Spleen (tissue), 11 donors: ENCODE results near the gene SPEM1. TPM values are rescaled to one million over a fixed set of nuclear protein-coding genes. Genes with fewer than 3 reads are reported as not detected.

Experiments used
- DNase-seq: peaks from one replicate; pipeline ENCODE4 v3.0.0-alpha.2; 2020
- H3K27ac ChIP-seq, 8 donors: fragments of 200-600 bp; sonication (generic) in 7 of 8; 1 replicate in 4 of 8; 2 replicates in 4 of 8; pipeline versions ENCODE4 v1.5.0 to v1.8.0; 2016 to 2021; ENCODE audit warnings: inconsistent platforms in 4 of 8, mild to moderate bottlenecking in 4 of 8, moderate library complexity in 1 of 8
- H3K27me3 ChIP-seq, 7 donors: fragments of 200-600 bp; sonication (generic) in 6 of 7; replicated peaks in 1 of 7; 1 replicate in 4 of 7; 2 replicates in 3 of 7; pipeline versions ENCODE4 v1.5.0 to v1.8.0; 2016 to 2021; ENCODE audit warnings: inconsistent platforms in 3 of 7, mild to moderate bottlenecking in 1 of 7
- H3K36me3 ChIP-seq, 6 donors: fragments of 200-600 bp; sonication (generic) in 5 of 6; 1 replicate in 4 of 6; 2 replicates in 2 of 6; pipeline versions ENCODE4 v1.5.0 to v1.8.0; 2016 to 2021; ENCODE audit warnings: inconsistent platforms in 2 of 6
- H3K4me1 ChIP-seq, 6 donors: fragments of 200-600 bp; sonication (generic) in 5 of 6; 1 replicate in 3 of 6; 2 replicates in 3 of 6; pipeline versions ENCODE4 v1.5.0 to v1.8.0; 2016 to 2021; ENCODE audit warnings: inconsistent platforms in 3 of 6
- H3K4me3 ChIP-seq, 8 donors: fragments of 200-600 bp; sonication (generic) in 7 of 8; 1 replicate in 4 of 8; 2 replicates in 4 of 8; pipeline versions ENCODE4 v1.5.0 to v1.8.0; 2016 to 2021; ENCODE audit warnings: inconsistent platforms in 4 of 8, mild to moderate bottlenecking in 4 of 8, moderate library complexity in 2 of 8
- H3K9me3 ChIP-seq, 8 donors: fragments of 200-600 bp; sonication (generic) in 7 of 8; 1 replicate in 4 of 8; 2 replicates in 4 of 8; pipeline versions ENCODE4 v1.5.0 to v1.8.0; 2016 to 2021; ENCODE audit warnings: inconsistent platforms in 4 of 8
- CTCF ChIP-seq, 11 experiments: fragments of 200-600 bp in 7 of 11; fragments of 450-650 bp in 4 of 11; sonication (generic) in 4 of 11; IDR thresholded peaks in 8 of 11; conservative IDR thresholded peaks in 3 of 11; 1 replicate in 7 of 11; 2 replicates in 4 of 11; pipeline versions ENCODE4 v1.4.0 to v1.8.0; 2016 to 2021; ENCODE audit warnings: antibody characterized with exemption in 11 of 11, inconsistent platforms in 4 of 11, mild to moderate bottlenecking in 1 of 11
- POLR2A ChIP-seq, 3 donors: fragments of 450-650 bp; IDR thresholded peaks; one replicate each; pipeline ENCODE4 v1.5.1; 2017; ENCODE audit warnings: antibody characterized with exemption in 3 of 3, mild to moderate bottlenecking in 1 of 3
- POLR2AphosphoS5 ChIP-seq, 3 donors: sonication (generic); formaldehyde crosslinking; IDR thresholded peaks; one replicate each; pipeline ENCODE4 v1.5.1; 2017; ENCODE audit warnings: antibody characterized with exemption in 3 of 3
- WGBS, 5 donors: extraction: QIAGEN DNeasy Blood & Tissue Kit in 3 of 5; methylation state at CpG; one replicate each; pipeline versions ENCODE4 v1.1.5 to v1.1.7; 2013 to 2018; 5-methylcytosine and 5-hydroxymethylcytosine counted together
- intact Hi-C: fragments of 100-400 bp; cut with DNase I; formaldehyde crosslinking; loops from one replicate; pipeline ENCODE4 v1.15.0; 2023; ENCODE audit warnings: low total_unique reads
- polyA plus RNA-seq, 3 donors: library from polyadenylated mRNA; stranded (reverse); fragments of 200-250 nt; gene quantifications; one replicate each; pipeline ENCODE4 v1.2.1, GENCODE V29; 2013
- total RNA-seq, 7 donors: library from RNA; depleted of rRNA in 3 of 7; stranded (reverse); fragments of >200 nt in 3 of 7; fragmentation: NEBNext Ultra II Directional in 4 of 7; extraction: Animal tissue kit (Norgen Biotek cat#: 25700) in 4 of 7; gene quantifications; one replicate each; pipeline versions ENCODE4 v1.1.0 to v1.2.1, GENCODE V29; 2016 to 2021
- donor health status: healthy with polysubstance abuse.
- donor health status: DM: no; HTN: no; CAD: no; lungs with moderate emphysema.
- donor health status: DM: no; HTN: no; CAD: no.
- donor health status: Bipolar disorder and iron deficiency.
- donor health status: healthy.
- donor health status: DM: no; HTN: no; CAD: no.
- donor health status: DM: yes; HTN: yes; CAD: no.

SPEM1 gene
- total and polyA plus RNA-seq, 10 donors, result not detected

DNA sequence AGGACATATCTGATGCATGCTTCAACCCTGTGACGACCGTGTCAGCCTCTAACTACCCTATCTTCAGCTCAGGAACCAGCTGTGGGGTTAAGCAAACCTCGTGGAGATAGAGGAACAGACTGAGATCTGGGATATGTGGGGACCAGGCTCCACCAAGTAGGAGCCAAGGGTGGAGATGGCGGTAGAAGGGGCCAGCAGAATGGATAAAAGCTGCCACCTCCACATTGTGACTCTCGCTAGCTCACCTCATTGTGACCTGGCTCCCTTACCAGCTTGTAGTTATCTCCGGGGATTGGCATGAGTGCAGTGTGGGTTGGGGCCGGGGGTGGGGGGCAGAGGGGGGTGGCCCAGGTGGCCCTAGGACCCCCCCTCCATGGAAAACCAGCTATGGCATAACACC, 5.2 kb downstream of the SPEM1 start, which contains the start of gene SPEM2:
Gene SPEM2, plus strand, starts transcription at position 301 of the 400 bp plus-strand sequence. Its CDS starts 73 bp downstream, at position 374.
- Histone ChIP-seq H3K27me3 (no peaks in the 10 kb centered on the region), H3K27ac (no peak within 1 kb of the TSS), H3K4me3 (no peak within 1 kb of the TSS), H3K4me1 (no peaks in the 10 kb centered on the region), H3K36me3 (no peaks in the 10 kb centered on the region), H3K9me3 (no peaks in the 10 kb centered on the region)
- intact Hi-C loops, result no loop called here
- TF ChIP-seq POLR2A (IDR thresholded peaks at IDR 0.05) (no peak), CTCF (IDR thresholded peaks at IDR 0.05 in 8 of 11, conservative IDR thresholded peaks at IDR 0.05 in 3 of 11) (no peak), POLR2AphosphoS5 (IDR thresholded peaks at IDR 0.05) (no peak)
- 72 to 84% (median 82%) methylated on average over 7 of the region's 7 CpGs for WGBS, 5 donors
- no peak for DNase-seq

GRCh38 chr17:7425756-7426155, 5.6 kb downstream of the SPEM1 start:
- WGBS, 5 donors, result 81 to 96% (median 87%) methylated on average over 4 to 8 of the region's 8 CpGs
- Histone ChIP-seq H3K36me3 (no peaks in the 10 kb centered on the region), H3K9me3 (no peaks in the 10 kb centered on the region), H3K4me3 (no peak overlapping the region), H3K27me3 (no peaks in the 10 kb centered on the region), H3K27ac (no peak overlapping the region), H3K4me1 (no peaks in the 10 kb centered on the region)
- intact Hi-C loops, result no loop called here
- TF ChIP-seq CTCF (IDR thresholded peaks at IDR 0.05 in 8 of 11, conservative IDR thresholded peaks at IDR 0.05 in 3 of 11) (no peak), POLR2AphosphoS5 (IDR thresholded peaks at IDR 0.05) (no peak), POLR2A (IDR thresholded peaks at IDR 0.05) (no peak)
- DNase-seq, result no peak

GRCh38 chr17:7426203-7426863, 6.2 kb downstream of the SPEM1 start:
- Histone ChIP-seq H3K27ac (no peak overlapping the region), H3K36me3 (no peaks in the 10 kb centered on the region), H3K9me3 (no peaks in the 10 kb centered on the region), H3K4me1 (no peaks in the 10 kb centered on the region), H3K4me3 (no peak overlapping the region), H3K27me3 (no peaks in the 10 kb centered on the region)
- intact Hi-C loops, result no loop called here
- TF ChIP-seq CTCF (IDR thresholded peaks at IDR 0.05 in 8 of 11, conservative IDR thresholded peaks at IDR 0.05 in 3 of 11), result no peak
- no peak for TF ChIP-seq POLR2AphosphoS5 (IDR thresholded peaks at IDR 0.05)
- TF ChIP-seq POLR2A (IDR thresholded peaks at IDR 0.05), result no peak
- WGBS, 5 donors, result 94 to 97% (median 95%) methylated on average over 32 to 33 of the region's 33 CpGs
- no peak for DNase-seq

DNA sequence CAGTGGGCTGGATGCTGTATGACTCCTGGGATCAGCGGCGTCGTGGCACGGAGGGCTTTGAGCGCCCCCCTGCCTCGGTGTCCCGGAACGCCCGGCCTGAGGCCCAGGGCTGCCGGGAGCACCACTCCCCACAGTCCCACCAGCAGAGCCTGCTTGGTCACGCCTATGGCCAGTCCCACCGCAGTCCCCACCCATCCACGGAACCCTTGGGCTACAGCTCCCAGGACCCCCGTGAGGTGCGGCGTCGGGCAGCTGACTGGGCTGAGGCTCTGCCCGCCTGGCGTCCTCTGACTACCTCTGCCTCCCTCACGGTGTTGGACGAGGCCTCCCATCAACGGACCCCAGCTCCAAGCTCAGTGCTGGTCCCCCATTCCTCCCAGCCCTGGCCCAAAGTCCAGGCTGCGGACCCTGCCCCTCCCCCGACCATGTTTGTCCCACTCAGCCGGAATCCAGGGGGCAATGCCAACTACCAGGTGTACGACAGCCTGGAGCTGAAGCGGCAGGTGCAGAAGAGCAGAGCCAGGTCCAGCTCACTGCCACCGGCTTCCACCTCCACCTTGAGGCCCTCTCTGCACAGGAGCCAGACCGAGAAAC, 6.9 kb downstream of the SPEM1 start:
- intact Hi-C loops, result no loop called here
- no peaks in the 10 kb centered on the region for H3K4me1 ChIP-seq
- no peak overlapping the region for H3K27ac ChIP-seq
- no peaks in the 10 kb centered on the region for H3K36me3 ChIP-seq
- H3K9me3 ChIP-seq, result no peaks in the 10 kb centered on the region
- no peak overlapping the region for H3K4me3 ChIP-seq
- TF ChIP-seq POLR2A (IDR thresholded peaks at IDR 0.05) (no peak), CTCF (IDR thresholded peaks at IDR 0.05 in 8 of 11, conservative IDR thresholded peaks at IDR 0.05 in 3 of 11) (no peak), POLR2AphosphoS5 (IDR thresholded peaks at IDR 0.05) (no peak)
- 90 to 95% (median 93%) methylated on average over 25 to 29 of the region's 29 CpGs for WGBS, 5 donors
- no peaks in the 10 kb centered on the region for H3K27me3 ChIP-seq
- no peak for DNase-seq
